Gastroesophageal sphincter (tissue), 4 donors: Measurements from ENCODE around the gene CCDC120. TPM values are rescaled to one million over a fixed set of nuclear protein-coding genes. Genes with fewer than 3 reads are reported as not detected.

ENCODE experiments used
- ATAC-seq: fragments of 150-250 bp; one replicate; pipeline ENCODE4 v1.9.1; 2016; ENCODE audit warnings: mild to moderate bottlenecking, moderate library complexity
- H3K27ac ChIP-seq, 4 donors: fragments of 200-600 bp; sonication (generic) in 3 of 4; 1 replicate in 3 of 4; 2 replicates in 1 of 4; pipeline ENCODE4 v1.5.1; 2016 to 2019
- H3K27me3 ChIP-seq: fragments of 200-600 bp; sonication (generic); one replicate; pipeline ENCODE4 v1.5.1; 2019
- H3K36me3 ChIP-seq, 2 donors: fragments of 200-600 bp; sonication (generic); one replicate each; pipeline ENCODE4 v1.5.1; 2019; ENCODE audit warnings: control low read depth in 1 of 2
- H3K4me1 ChIP-seq, 3 donors: fragments of 200-600 bp; sonication (generic); 1 replicate in 2 of 3; 2 replicates in 1 of 3; pipeline ENCODE4 v1.5.1; 2016 to 2019; ENCODE audit warnings: control low read depth in 2 of 3
- H3K4me3 ChIP-seq, 2 donors: fragments of 200-600 bp; sonication (generic); one replicate each; pipeline ENCODE4 v1.5.1; 2019; ENCODE audit warnings: mild to moderate bottlenecking in 1 of 2, moderate library complexity in 1 of 2
- H3K9me3 ChIP-seq, 3 donors: fragments of 200-600 bp; sonication (generic); one replicate each; pipeline ENCODE4 v1.5.1; 2017 to 2019; ENCODE audit warnings: control low read depth in 2 of 3
- EP300 ChIP-seq: sonication (generic); formaldehyde crosslinking; IDR thresholded peaks from one replicate; pipeline ENCODE4 v1.6.1; 2017; ENCODE audit warnings: antibody characterized with exemption, mild to moderate bottlenecking
- POLR2A ChIP-seq, 2 donors: fragments of 450-650 bp; IDR thresholded peaks; one replicate each; pipeline ENCODE4 v1.6.1; 2017; ENCODE audit warnings: antibody characterized with exemption in 2 of 2, mild to moderate bottlenecking in 2 of 2, moderate library complexity in 1 of 2
- POLR2AphosphoS5 ChIP-seq: sonication (generic); formaldehyde crosslinking; IDR thresholded peaks from one replicate; pipeline ENCODE4 v1.6.1; 2017; ENCODE audit warnings: antibody characterized with exemption
- WGBS, 2 donors: methylation state at CpG; one replicate each; pipeline ENCODE4 v1.1.5; 2018; ENCODE audit warnings: low coverage in 1 of 2; 5-methylcytosine and 5-hydroxymethylcytosine counted together
- total RNA-seq, 4 donors: library from RNA; depleted of rRNA; stranded (reverse); fragments of >200 nt; gene quantifications; one replicate each; pipeline ENCODE4 v1.1.0, GENCODE V29; 2016
- TF ChIP-seq, protein P1 (sequence below), 4 experiments: fragments of 200-600 bp in 2 of 4; fragments of 450-650 bp in 2 of 4; sonication (generic) in 1 of 4; IDR thresholded peaks; one replicate each; pipeline ENCODE4 v1.5.1; 2017 to 2019; ENCODE audit warnings: antibody characterized with exemption in 4 of 4, mild to moderate bottlenecking in 2 of 4, moderate library complexity in 2 of 4

The CCDC120 gene
- total RNA-seq, 4 donors from 2014 or later: 1.1 to 4.7 (median 2.5) TPM

DNA sequence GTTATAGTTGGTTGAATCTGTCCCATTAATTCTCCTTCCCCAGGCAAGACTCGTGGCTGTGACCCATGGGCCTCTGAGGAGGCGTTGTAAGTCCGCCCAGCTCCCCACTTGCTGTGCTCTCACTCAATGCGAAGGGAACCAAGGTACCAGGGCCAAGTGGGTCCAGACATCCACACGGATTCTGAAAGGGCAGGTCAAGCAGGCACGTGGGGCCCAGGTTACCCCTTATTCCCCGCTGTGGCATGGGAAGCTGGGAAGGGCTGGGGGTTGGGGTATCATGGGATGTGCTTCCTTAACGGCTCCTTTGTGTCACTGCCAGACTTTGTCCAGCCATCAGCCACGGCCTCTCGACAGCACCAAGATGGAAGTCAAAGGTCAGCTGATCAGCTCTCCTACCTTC lies 3.1 kb downstream of the CCDC120 start:
- H3K36me3 ChIP-seq: peaks cover 0 to 37% of the 10 kb centered on the region in 2 donors
- H3K4me3 ChIP-seq: no peak overlapping the region
- H3K27ac ChIP-seq: no peak overlapping the region
- no peaks in the 10 kb centered on the region for H3K27me3 ChIP-seq
- TF ChIP-seq EP300: no peak
- no peak for TF ChIP-seq POLR2AphosphoS5
- no peak for TF ChIP-seq POLR2A (IDR thresholded peaks at IDR 0.05)
- TF ChIP-seq, protein P1, sequence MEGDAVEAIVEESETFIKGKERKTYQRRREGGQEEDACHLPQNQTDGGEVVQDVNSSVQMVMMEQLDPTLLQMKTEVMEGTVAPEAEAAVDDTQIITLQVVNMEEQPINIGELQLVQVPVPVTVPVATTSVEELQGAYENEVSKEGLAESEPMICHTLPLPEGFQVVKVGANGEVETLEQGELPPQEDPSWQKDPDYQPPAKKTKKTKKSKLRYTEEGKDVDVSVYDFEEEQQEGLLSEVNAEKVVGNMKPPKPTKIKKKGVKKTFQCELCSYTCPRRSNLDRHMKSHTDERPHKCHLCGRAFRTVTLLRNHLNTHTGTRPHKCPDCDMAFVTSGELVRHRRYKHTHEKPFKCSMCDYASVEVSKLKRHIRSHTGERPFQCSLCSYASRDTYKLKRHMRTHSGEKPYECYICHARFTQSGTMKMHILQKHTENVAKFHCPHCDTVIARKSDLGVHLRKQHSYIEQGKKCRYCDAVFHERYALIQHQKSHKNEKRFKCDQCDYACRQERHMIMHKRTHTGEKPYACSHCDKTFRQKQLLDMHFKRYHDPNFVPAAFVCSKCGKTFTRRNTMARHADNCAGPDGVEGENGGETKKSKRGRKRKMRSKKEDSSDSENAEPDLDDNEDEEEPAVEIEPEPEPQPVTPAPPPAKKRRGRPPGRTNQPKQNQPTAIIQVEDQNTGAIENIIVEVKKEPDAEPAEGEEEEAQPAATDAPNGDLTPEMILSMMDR (IDR thresholded peaks at IDR 0.05): no peak
- no peaks in the 10 kb centered on the region for H3K9me3 ChIP-seq
- no peak for ATAC-seq
- H3K4me1 ChIP-seq: peaks cover 0 to 10% (median 0%) of the 10 kb centered on the region in 3 donors
- WGBS, 2 donors: 60 to 88% methylated on average over 1 to 6 of the region's 10 CpGs

DNA sequence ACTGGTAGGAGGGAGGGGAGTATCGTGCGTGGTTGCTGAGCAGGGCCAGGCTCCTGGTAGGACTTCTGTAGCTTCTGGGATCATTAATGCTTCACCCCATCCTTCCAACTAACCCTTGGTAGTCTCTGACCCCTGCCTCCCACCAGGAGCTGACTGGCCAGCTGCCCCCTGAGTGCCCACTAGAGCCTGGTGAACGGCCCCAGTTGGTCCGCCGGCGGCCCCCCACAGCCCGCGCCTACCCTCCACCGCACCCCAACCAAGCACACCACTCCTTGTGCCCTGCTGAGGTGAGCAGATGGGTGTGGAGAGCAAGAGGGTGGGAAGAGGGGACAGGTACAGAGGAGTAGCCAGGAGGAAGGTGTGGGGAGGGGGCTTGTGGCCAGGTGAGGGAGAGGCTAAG lies 4.9 kb downstream of the CCDC120 start:
- no CpG with 5 or more reads among the region's 9 CpGs for WGBS, 2 donors

GRCh38 chrX:49064303-49064702 lies 5.5 kb downstream of the CCDC120 start:
- peaks cover 0 to 45% of the 10 kb centered on the region in 2 donors for H3K36me3 ChIP-seq
- peaks cover 0 to 1% (median 0%) of the 10 kb centered on the region in 3 donors for H3K4me1 ChIP-seq
- ATAC-seq: no peak
- no peak overlapping the region for H3K27ac ChIP-seq
- TF ChIP-seq EP300: no peak
- no peak for TF ChIP-seq POLR2A (IDR thresholded peaks at IDR 0.05)
- TF ChIP-seq POLR2AphosphoS5: no peak
- TF ChIP-seq, protein P1 (IDR thresholded peaks at IDR 0.05): no peak
- H3K9me3 ChIP-seq: no peaks in the 10 kb centered on the region
- H3K27me3 ChIP-seq: no peaks in the 10 kb centered on the region
- no CpG with 5 or more reads among the region's 20 CpGs for WGBS, 2 donors
- H3K4me3 ChIP-seq: no peak overlapping the region

More for the DNA sequence above, 4.9 kb downstream of the CCDC120 start:
- TF ChIP-seq, protein P1 (IDR thresholded peaks at IDR 0.05): no peak
- no peak for TF ChIP-seq POLR2AphosphoS5
- no peak for TF ChIP-seq POLR2A (IDR thresholded peaks at IDR 0.05)
- TF ChIP-seq EP300: no peak
- Histone ChIP-seq H3K27me3 (no peaks in the 10 kb centered on the region), H3K9me3 (no peaks in the 10 kb centered on the region), H3K36me3 (peaks cover 0 to 45% of the 10 kb centered on the region in 2 donors), H3K4me1 (peaks cover 0 to 7% (median 0%) of the 10 kb centered on the region in 3 donors), H3K4me3 (no peak overlapping the region), H3K27ac (no peak overlapping the region)
- ATAC-seq: no peak

DNA sequence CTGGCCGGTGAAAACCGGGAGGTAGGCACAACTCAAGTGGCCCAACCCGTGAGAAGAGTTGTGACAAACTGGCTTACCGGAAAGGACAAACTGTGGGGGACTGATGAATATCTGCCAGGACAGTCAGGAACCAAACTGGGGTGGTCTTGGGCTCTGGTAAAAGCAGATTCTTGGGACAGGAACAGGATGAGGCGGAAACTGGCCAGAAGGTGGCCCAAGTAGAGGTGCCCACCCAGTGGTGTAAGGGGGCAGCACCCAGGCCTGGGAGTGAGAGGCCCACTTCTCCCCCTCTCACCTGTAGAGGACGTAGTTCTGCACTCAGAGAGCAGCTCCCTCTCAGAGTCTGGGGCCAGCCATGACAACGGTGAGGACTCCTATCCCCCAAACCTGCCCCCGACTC lies 5.9 kb downstream of the CCDC120 start:
- Histone ChIP-seq H3K4me1 (no peaks in the 10 kb centered on the region), H3K4me3 (no peak overlapping the region)
- no peak for ATAC-seq

DNA sequence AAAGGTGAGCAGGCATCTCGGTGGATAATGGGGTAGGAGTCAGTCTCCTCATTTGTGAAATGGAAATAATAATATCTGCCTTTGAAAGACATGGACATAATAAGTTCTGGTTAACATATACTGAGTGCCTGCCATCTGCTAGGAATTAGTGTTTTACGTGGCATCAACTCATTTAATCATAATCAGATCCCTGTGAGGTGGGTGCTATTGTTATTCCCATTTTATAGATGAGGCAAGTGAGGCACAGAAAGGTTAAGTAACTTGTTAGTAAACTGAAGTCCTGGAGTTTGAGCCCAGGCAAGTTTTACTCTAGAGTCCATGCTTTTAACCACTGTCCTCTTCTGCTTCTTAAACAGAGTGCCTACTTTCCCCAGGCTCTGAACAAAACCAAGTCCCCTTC lies 7.5 kb downstream of the CCDC120 start:
- H3K9me3 ChIP-seq: no peaks in the 10 kb centered on the region
- H3K27me3 ChIP-seq: no peaks in the 10 kb centered on the region
- H3K27ac ChIP-seq: no peak overlapping the region
- ATAC-seq: no peak
- no peaks in the 10 kb centered on the region for H3K4me1 ChIP-seq
- TF ChIP-seq EP300 (no peak), POLR2A (IDR thresholded peaks at IDR 0.05) (no peak), POLR2AphosphoS5 (no peak)
- TF ChIP-seq, protein P1 (IDR thresholded peaks at IDR 0.05): no peak
- H3K36me3 ChIP-seq: peaks cover 0 to 45% of the 10 kb centered on the region in 2 donors
- 73 to 83% methylated on average over 2 of the region's 2 CpGs for WGBS, 2 donors
- no peak overlapping the region for H3K4me3 ChIP-seq

More for the DNA sequence above, 5.9 kb downstream of the CCDC120 start:
- Histone ChIP-seq H3K27ac (no peak overlapping the region), H3K9me3 (no peaks in the 10 kb centered on the region), H3K27me3 (no peaks in the 10 kb centered on the region), H3K36me3 (peaks cover 0 to 45% of the 10 kb centered on the region in 2 donors)
- WGBS, 2 donors: 67 to 78% methylated on average over 5 to 7 of the region's 8 CpGs
- TF ChIP-seq POLR2AphosphoS5 (no peak), EP300 (no peak), POLR2A (IDR thresholded peaks at IDR 0.05) (no peak)
- TF ChIP-seq, protein P1 (IDR thresholded peaks at IDR 0.05): no peak
